HG03039 (cell line): Measurements from ENCODE around the gene KRT33A.

Source experiments
- ATAC-seq: cut with Tn5 transposase; IDR thresholded peaks from one replicate; pipeline ENCODE4 v1.9.1; 2021; ENCODE audit warnings: mild to moderate bottlenecking, moderate library complexity; ENCODE audit not compliant: unreplicated experiment

KRT33A gene

GRCh38 chr17:41331606-41332005 is 19.0 kb downstream of the KRT33A start:
- no peak for ATAC-seq

GRCh38 chr17:41329279-41329948 is 21.2 kb downstream of the KRT33A start:
- ATAC-seq, result no peak

- ATAC-seq, result no peak
Observed at GRCh38 chr17:41328207-41328606, 22.4 kb downstream of the KRT33A start.

GRCh38 chr17:41327411-41328120 is 23.1 kb downstream of the KRT33A start:
- ATAC-seq, result no peak

GRCh38 chr17:41326173-41327145 is 24.2 kb downstream of the KRT33A start:
- no peak for ATAC-seq

- ATAC-seq, result no peak
Observed at GRCh38 chr17:41325611-41326010, 25.0 kb downstream of the KRT33A start.

- no peak for ATAC-seq
Observed at GRCh38 chr17:41325126-41325525, 25.5 kb downstream of the KRT33A start.

GRCh38 chr17:41324180-41325075 is 26.2 kb downstream of the KRT33A start:
- no peak for ATAC-seq

GRCh38 chr17:41322903-41323895 is 27.4 kb downstream of the KRT33A start:
- ATAC-seq, result no peak

- no peak for ATAC-seq
Observed at GRCh38 chr17:41322094-41322902, 28.3 kb downstream of the KRT33A start.

GRCh38 chr17:41318231-41318630 is 32.4 kb downstream of the KRT33A start:
- ATAC-seq, result no peak

GRCh38 chr17:41315814-41316445 is 34.7 kb downstream of the KRT33A start:
- ATAC-seq, result no peak

GRCh38 chr17:41315204-41315794 is 35.3 kb downstream of the KRT33A start, which contains the start of gene KRTAP17-1:
KRTAP17-1 (minus strand) TSS chr17:41315710; CDS start chr17:41315650, 60 bp downstream.
- no peak for ATAC-seq

GRCh38 chr17:41311111-41311510 is 39.5 kb downstream of the KRT33A start:
- ATAC-seq, result no peak

- no peak for ATAC-seq
Observed at GRCh38 chr17:41308918-41309359, 41.7 kb downstream of the KRT33A start, which contains the start of gene KRTAP16-1. KRTAP16-1 (minus strand) TSS chr17:41309309; CDS start chr17:41309253, 56 bp downstream.

- ATAC-seq, result no peak
Observed at GRCh38 chr17:41308251-41308917, 42.2 kb downstream of the KRT33A start.

GRCh38 chr17:41307647-41308046 is 43.0 kb downstream of the KRT33A start:
- ATAC-seq, result no peak
